Measurements from ENCODE around the gene IER5. TPM values are rescaled to one million over a fixed set of nuclear protein-coding genes. Genes with fewer than 3 reads are reported as not detected.

The IER5 gene
- total RNA-seq, 1 experiment from 2014 or later = 100 TPM

DNA sequence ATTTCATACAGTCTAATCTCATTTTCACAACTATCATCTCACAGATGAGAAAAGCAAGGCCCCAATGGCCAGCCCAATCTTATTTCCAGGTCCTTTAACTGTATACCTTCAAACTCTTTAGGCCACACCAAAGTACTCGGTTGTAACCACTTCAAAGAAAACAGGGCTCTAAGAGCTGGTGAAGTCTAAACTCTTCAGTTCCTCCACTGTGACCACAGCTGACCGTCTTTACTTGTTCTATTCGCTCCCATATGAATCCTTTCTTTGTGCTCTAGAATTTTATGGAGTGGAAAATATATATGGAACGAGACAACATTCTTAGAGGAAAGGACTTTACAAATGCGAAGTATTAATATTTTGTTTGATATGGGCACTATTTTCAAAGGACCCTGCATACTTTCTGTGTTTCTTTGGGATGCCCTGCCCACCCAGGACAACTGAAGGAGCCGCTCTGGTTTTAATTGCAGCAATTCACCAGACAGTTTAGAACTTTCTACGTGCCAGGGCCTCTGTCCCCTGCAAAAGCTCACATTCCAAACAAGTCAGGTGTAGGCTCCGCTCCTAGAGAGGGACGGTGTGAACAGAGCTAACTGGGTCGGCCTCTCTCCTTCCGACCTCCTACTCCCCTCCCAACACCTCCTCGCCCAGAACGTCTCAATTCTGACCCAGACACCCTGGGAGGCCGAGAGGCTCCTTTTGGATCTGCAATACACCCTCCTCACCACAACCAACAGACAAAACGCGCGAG is 15.7 kb downstream of the IER5 start:
- DNase-seq = no peak

DNA sequence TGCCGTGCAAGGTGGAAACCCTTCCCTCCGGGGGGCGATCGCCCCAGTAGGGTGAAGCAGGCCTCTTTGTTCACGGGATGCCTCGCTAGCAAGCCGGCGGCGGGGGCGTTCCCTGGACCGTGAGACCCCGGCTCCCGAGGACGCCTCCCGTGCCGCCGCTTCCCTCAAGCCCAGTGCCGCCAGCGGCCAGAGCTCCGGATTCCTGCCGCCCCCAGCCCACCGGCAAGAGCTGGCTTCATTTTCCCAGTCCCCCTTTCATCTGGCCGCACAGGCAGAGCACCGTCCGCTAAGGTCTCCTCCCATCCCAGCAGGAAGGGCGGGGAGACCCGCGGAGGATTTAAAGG is 16.3 kb downstream of the IER5 start:
- peaks cover 70% of the 10 kb centered on the region for H3K4me1 ChIP-seq (ENCODE audit: insufficient read depth, low read length)

More for the DNA sequence above, 15.7 kb downstream of the IER5 start:
- peak; percentile 18 for ATAC-seq
- H3K36me3 ChIP-seq (ENCODE audit: low read depth, low read length) = no peaks in the 10 kb centered on the region
- H3K4me1 ChIP-seq (ENCODE audit: insufficient read depth, low read length) = peaks cover 75% of the 10 kb centered on the region
- no peaks in the 10 kb centered on the region for H3K9me3 ChIP-seq (ENCODE audit: low read length)
- TF ChIP-seq EZH2 (IDR thresholded peaks at IDR 0.05; ENCODE audit: low read length, unreplicated experiment) (no peak), EZH2phosphoT487 (IDR thresholded peaks at IDR 0.05; ENCODE audit: borderline replicate concordance, low read length) (no peak)
- TF ChIP-seq, protein P1, sequence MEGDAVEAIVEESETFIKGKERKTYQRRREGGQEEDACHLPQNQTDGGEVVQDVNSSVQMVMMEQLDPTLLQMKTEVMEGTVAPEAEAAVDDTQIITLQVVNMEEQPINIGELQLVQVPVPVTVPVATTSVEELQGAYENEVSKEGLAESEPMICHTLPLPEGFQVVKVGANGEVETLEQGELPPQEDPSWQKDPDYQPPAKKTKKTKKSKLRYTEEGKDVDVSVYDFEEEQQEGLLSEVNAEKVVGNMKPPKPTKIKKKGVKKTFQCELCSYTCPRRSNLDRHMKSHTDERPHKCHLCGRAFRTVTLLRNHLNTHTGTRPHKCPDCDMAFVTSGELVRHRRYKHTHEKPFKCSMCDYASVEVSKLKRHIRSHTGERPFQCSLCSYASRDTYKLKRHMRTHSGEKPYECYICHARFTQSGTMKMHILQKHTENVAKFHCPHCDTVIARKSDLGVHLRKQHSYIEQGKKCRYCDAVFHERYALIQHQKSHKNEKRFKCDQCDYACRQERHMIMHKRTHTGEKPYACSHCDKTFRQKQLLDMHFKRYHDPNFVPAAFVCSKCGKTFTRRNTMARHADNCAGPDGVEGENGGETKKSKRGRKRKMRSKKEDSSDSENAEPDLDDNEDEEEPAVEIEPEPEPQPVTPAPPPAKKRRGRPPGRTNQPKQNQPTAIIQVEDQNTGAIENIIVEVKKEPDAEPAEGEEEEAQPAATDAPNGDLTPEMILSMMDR (conservative IDR thresholded peaks at IDR 0.05; ENCODE audit: low read depth, low read length) = no peak; the same call in 1 of the 2 replicates
- ChIA-PET CTCF (no interaction called here), POLR2A (ENCODE audit: unreplicated experiment) (interaction anchor here (1.0 to 1.4 kb wide), 2 partner anchors 14 to 36 kb away, joined by 12 to 21 read pairs; no protein-coding TSS in a partner anchor)
- intact Hi-C loops (cut with micrococcal nuclease) = loop anchor here (2.0 kb wide), 1 partner anchor 13 kb away; no protein-coding TSS in a partner anchor
- H3K79me2 ChIP-seq (ENCODE audit: low read length) = peaks cover 24% of the 10 kb centered on the region
- H3K4me2 ChIP-seq (ENCODE audit: low read length) = peak overlapping the region; percentile 90
- H2AFZ ChIP-seq (ENCODE audit: low read length) = peak overlapping the region; percentile 54; the same call in 1 of the 2 replicates
- no peaks in the 10 kb centered on the region for H4K20me1 ChIP-seq (ENCODE audit: low read length)
- no peaks in the 10 kb centered on the region for H3K27me3 ChIP-seq (ENCODE audit: low read length)
- peak overlapping the region; percentile 99 for H3K9ac ChIP-seq (ENCODE audit: low read length)
- H3K4me3 ChIP-seq (ENCODE audit: low read length) = peak overlapping the region; percentile 68
- BruUV-seq (replicated peaks) = TSS peak; percentile 56
- peak overlapping the region; percentile 91 for H3K27ac ChIP-seq (ENCODE audit: low read length)
- H3K9me2 ChIP-seq (replicated peaks; ENCODE audit: low read length) = no peaks in the 10 kb centered on the region
- no peaks in the 10 kb centered on the region for H3F3A ChIP-seq (ENCODE audit: low read length, unreplicated experiment)

More for the DNA sequence above, 16.3 kb downstream of the IER5 start:
- no peaks in the 10 kb centered on the region for H3F3A ChIP-seq (ENCODE audit: low read length, unreplicated experiment)
- ChIA-PET CTCF (interaction anchor here (0.6 kb wide), 1 partner anchor 119 kb away, joined by 8 read pairs; no protein-coding TSS in a partner anchor), POLR2A (ENCODE audit: unreplicated experiment) (interaction anchor here (0.6 to 1.4 kb wide), 4 partner anchors 12 to 82 kb away, joined by 3 to 21 read pairs (median 12); partner anchors contain the start of gene STX6)
- H3K79me2 ChIP-seq (ENCODE audit: low read length) = peaks cover 24% of the 10 kb centered on the region
- no peaks in the 10 kb centered on the region for H3K27me3 ChIP-seq (ENCODE audit: low read length)
- intact Hi-C loops (cut with micrococcal nuclease) = loop anchor here (2.0 kb wide), 1 partner anchor 14 kb away; no protein-coding TSS in a partner anchor
- peak overlapping the region; percentile 90 for H3K4me2 ChIP-seq (ENCODE audit: low read length)
- H4K20me1 ChIP-seq (ENCODE audit: low read length) = no peaks in the 10 kb centered on the region
- H3K4me3 ChIP-seq (ENCODE audit: low read length) = peak overlapping the region; percentile 68
- peak; percentile 24; the same call in 1 of the 2 replicates for ATAC-seq
- H3K27ac ChIP-seq (ENCODE audit: low read length) = peak overlapping the region; percentile 91
- no peaks in the 10 kb centered on the region for H3K9me2 ChIP-seq (replicated peaks; ENCODE audit: low read length)
- TF ChIP-seq EZH2phosphoT487 (IDR thresholded peaks at IDR 0.05; ENCODE audit: borderline replicate concordance, low read length) (no peak), EZH2 (IDR thresholded peaks at IDR 0.05; ENCODE audit: low read length, unreplicated experiment) (no peak)
- TF ChIP-seq, protein P1 (conservative IDR thresholded peaks at IDR 0.05; ENCODE audit: low read depth, low read length) = no peak
- H3K36me3 ChIP-seq (ENCODE audit: low read depth, low read length) = no peaks in the 10 kb centered on the region
- BruUV-seq (replicated peaks) = no TSS peak
- no peaks in the 10 kb centered on the region for H3K9me3 ChIP-seq (ENCODE audit: low read length)
- H2AFZ ChIP-seq (ENCODE audit: low read length) = peak overlapping the region; percentile 54
- no peak for DNase-seq
- H3K9ac ChIP-seq (ENCODE audit: low read length) = peak overlapping the region; percentile 99
